Mesenchymal stem cell (in vitro differentiated cells and primary cell): ENCODE data around the gene SERPINB6.
"Not testable (repeated sequence)": the region's sequence is repeated elsewhere in the genome, so short reads cannot be mapped to it uniquely, and the experiment has no call there.

Experiments
- DNase-seq: peaks from one replicate; pipeline ENCODE4 v3.0.0-alpha.2; 2013
- H2AFZ ChIP-seq: one replicate; pipeline ENCODE4 v1.6.1; 2013; ENCODE audit warnings: low read depth, mild to moderate bottlenecking, control low read depth, inconsistent platforms, low read length, moderate library complexity
- H2AK5ac ChIP-seq: 2 replicates; pipeline ENCODE4 v1.6.1; 2013; ENCODE audit warnings: low read length, moderate library complexity, mild to moderate bottlenecking, inconsistent platforms; ENCODE audit not compliant: severe bottlenecking
- H2BK120ac ChIP-seq: one replicate; pipeline ENCODE4 v1.6.1; 2013; ENCODE audit warnings: low read depth, mild to moderate bottlenecking, inconsistent platforms, low read length, moderate library complexity
- H2BK12ac ChIP-seq, 2 experiments: one replicate each; pipeline ENCODE4 v1.6.1; 2013; ENCODE audit warnings: inconsistent platforms in 2 of 2, low read length in 2 of 2, mild to moderate bottlenecking in 2 of 2, moderate library complexity in 2 of 2, control low read depth in 1 of 2
- H2BK15ac ChIP-seq: one replicate; pipeline ENCODE4 v1.6.1; 2013; ENCODE audit warnings: mild to moderate bottlenecking, low read depth, inconsistent platforms; ENCODE audit not compliant: poor library complexity, severe bottlenecking
- H2BK5ac ChIP-seq: 2 replicates; pipeline ENCODE4 v1.6.1; 2013; ENCODE audit warnings: low read depth, mild to moderate bottlenecking, low read length, control low read depth, inconsistent platforms; ENCODE audit not compliant: poor library complexity, severe bottlenecking
- H3K14ac ChIP-seq, 2 experiments: one replicate each; pipeline ENCODE4 v1.6.1; 2013; ENCODE audit warnings: inconsistent platforms in 2 of 2, low read length in 2 of 2, control low read depth in 1 of 2, mild to moderate bottlenecking in 1 of 2, moderate library complexity in 1 of 2
- H3K18ac ChIP-seq, 2 experiments: one replicate each; pipeline ENCODE4 v1.6.1; 2013; ENCODE audit warnings: inconsistent platforms in 2 of 2, low read length in 2 of 2, control low read depth in 1 of 2, low read depth in 1 of 2, mild to moderate bottlenecking in 1 of 2
- H3K23ac ChIP-seq, 2 experiments: one replicate each; pipeline ENCODE4 v1.6.1; 2013; ENCODE audit warnings: inconsistent platforms in 2 of 2, low read length in 2 of 2, mild to moderate bottlenecking in 2 of 2, moderate library complexity in 2 of 2, control low read depth in 1 of 2
- H3K27ac ChIP-seq: 2 replicates; pipeline ENCODE4 v1.5.1; 2013; ENCODE audit warnings: mild to moderate bottlenecking, moderate library complexity, low read length, control low read depth, inconsistent platforms; ENCODE audit not compliant: poor library complexity, severe bottlenecking
- H3K27me3 ChIP-seq, 2 experiments: 2 replicates each; pipeline versions ENCODE4 v1.6.1 to v1.7.0; 2013; ENCODE audit warnings: low read length in 2 of 2, mild to moderate bottlenecking in 2 of 2, moderate library complexity in 2 of 2, control low read depth in 1 of 2, inconsistent platforms in 1 of 2; ENCODE audit not compliant: control insufficient read depth in 1 of 2, insufficient read depth in 1 of 2
- H3K36me3 ChIP-seq, 2 experiments: 2 replicates each; pipeline versions ENCODE4 v1.6.1 to v1.7.0; 2013; ENCODE audit warnings: low read length in 2 of 2, control low read depth in 1 of 2, inconsistent platforms in 1 of 2, low read depth in 1 of 2, mild to moderate bottlenecking in 1 of 2; ENCODE audit not compliant: insufficient read depth in 2 of 2, control insufficient read depth in 1 of 2
- H3K4ac ChIP-seq, 2 experiments: one replicate each; pipeline ENCODE4 v1.6.1; 2013; ENCODE audit warnings: inconsistent platforms in 2 of 2, low read length in 2 of 2, mild to moderate bottlenecking in 2 of 2, moderate library complexity in 2 of 2, control low read depth in 1 of 2, low read depth in 1 of 2
- H3K4me1 ChIP-seq: 2 replicates; pipeline ENCODE4 v1.6.1; 2013; ENCODE audit warnings: low read depth, low read length, control low read depth; ENCODE audit not compliant: control insufficient read depth, insufficient read depth
- H3K4me2 ChIP-seq: 2 replicates; pipeline ENCODE4 v1.6.1; 2013; ENCODE audit warnings: low read length, mild to moderate bottlenecking, inconsistent platforms; ENCODE audit not compliant: poor library complexity, severe bottlenecking
- H3K4me3 ChIP-seq, 2 experiments: 2 replicates each; pipeline versions ENCODE4 v1.5.1 to v1.7.0; 2013; ENCODE audit warnings: low read length in 2 of 2, mild to moderate bottlenecking in 2 of 2, control low read depth in 1 of 2, low read depth in 1 of 2; ENCODE audit not compliant: insufficient read depth in 1 of 2
- H3K79me1 ChIP-seq: replicated peaks from 2 replicates; pipeline ENCODE4 v1.6.1; 2013; ENCODE audit warnings: mild to moderate bottlenecking, control low read depth, low read length, inconsistent platforms; ENCODE audit not compliant: poor library complexity, severe bottlenecking
- H3K9ac ChIP-seq: 2 replicates; pipeline ENCODE4 v1.7.0; 2013; ENCODE audit warnings: mild to moderate bottlenecking, low read length, moderate library complexity
- H3K9me3 ChIP-seq: 2 replicates; pipeline ENCODE4 v1.7.0; 2013; ENCODE audit warnings: mild to moderate bottlenecking, low read length; ENCODE audit not compliant: control insufficient read depth
- H4K8ac ChIP-seq: one replicate; pipeline ENCODE4 v1.6.1; 2013; ENCODE audit warnings: inconsistent platforms, mild to moderate bottlenecking, low read length, moderate library complexity
- H4K91ac ChIP-seq: one replicate; pipeline ENCODE4 v1.6.1; 2013; ENCODE audit warnings: mild to moderate bottlenecking, low read length, inconsistent platforms
- WGBS: methylation state at CpG from one replicate; pipeline ENCODE4 v1.1.7; 2013; ENCODE audit warnings: mixed read lengths; 5-methylcytosine and 5-hydroxymethylcytosine counted together

The SERPINB6 gene

DNA sequence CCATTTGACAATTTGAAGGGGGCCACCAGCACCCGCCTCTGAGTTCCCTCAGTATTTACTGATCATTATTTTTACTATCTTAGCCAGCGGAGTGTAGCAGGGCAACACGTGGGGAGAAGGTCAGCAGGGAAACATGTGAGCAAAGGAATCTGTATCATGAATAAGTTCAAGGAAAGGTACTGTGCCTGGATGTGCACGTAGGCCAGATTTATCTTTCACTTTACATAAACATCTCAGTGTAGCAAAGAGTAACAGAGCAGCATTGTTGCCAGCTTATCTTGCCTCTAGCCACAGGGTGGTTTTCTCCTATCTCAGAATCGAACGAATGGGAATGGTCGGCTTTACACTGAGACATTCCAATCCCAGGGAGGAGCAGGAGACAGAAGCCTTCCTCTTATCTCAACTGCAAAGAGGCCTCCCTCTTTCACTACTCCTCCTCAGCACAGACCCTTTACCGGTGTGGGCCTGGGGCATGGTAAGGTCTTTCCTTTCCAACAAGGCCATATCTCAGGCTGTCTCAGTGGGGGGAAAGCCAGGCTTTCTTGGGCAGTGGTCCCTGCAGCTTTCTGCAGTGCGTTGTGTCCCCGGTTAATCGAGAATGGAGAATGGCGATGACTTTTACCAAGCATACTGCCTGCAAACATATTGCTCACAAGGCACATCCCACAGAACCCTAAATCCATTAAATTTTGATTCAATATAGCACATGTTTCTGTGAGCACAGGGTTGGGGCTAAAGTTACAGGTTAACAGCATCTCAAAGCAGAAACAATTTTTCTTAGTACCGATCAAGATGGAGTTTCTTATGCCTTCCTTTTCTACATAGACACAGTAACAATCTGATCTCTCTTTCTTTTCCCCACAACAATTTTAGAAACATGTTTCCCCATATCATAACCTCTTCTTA is 45.3 kb downstream of the SERPINB6 start:
- H3K27ac ChIP-seq, H3K4me3 ChIP-seq, H3K4me2 ChIP-seq, H4K91ac ChIP-seq, H3K14ac ChIP-seq, H3K79me1 ChIP-seq, H2BK15ac ChIP-seq, H3K9me3 ChIP-seq, H3K9ac ChIP-seq, H4K8ac ChIP-seq, H3K27me3 ChIP-seq, H2BK5ac ChIP-seq, H3K23ac ChIP-seq, H3K36me3 ChIP-seq, H2AK5ac ChIP-seq, H3K4ac ChIP-seq, H3K4me1 ChIP-seq, H2BK120ac ChIP-seq, H2BK12ac ChIP-seq: not testable (repeated sequence)
- WGBS: 23% methylated on average over 13 of the region's 13 CpGs
- H2AFZ ChIP-seq: peak overlapping the region; percentile 18
- peak overlapping the region in 1 of 2 experiments; percentile 33 for H3K18ac ChIP-seq
- peak; percentile 22 for DNase-seq

DNA sequence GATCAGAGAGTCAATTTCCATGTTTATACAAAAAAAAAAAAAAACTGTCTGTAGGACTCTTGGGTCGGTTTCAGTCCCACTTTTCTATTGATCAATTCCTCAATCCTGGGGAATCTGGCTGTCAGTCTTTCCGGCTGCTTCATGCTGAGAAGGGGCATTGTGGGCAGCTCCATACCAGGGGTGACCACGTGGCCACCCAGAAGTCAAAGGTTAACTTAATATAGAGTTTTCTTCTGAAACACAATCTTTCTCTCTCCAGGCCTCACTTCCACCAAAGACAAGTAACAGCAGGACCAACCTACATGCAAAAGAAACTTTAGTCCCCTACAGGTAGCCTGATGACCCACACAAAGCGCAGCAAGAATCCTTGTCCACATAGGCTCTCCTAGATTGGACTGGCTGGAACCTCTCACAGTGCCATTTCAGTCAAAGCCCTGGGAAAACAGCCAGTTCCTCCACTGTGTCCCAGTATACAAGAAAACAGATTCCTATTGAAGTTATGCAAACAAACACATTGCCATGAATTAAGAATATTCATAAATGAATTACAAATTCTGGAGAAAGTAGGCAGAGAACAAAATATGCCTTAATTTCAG is 49.7 kb downstream of the SERPINB6 start:
- Histone ChIP-seq H3K18ac (no peak overlapping the region), H2BK5ac (no peak overlapping the region), H2BK120ac (no peak overlapping the region), H2BK15ac (no peak overlapping the region), H3K4me1 (no peaks in the 10 kb centered on the region), H3K27ac (no peak overlapping the region), H3K4me2 (no peak overlapping the region), H3K23ac (no peak overlapping the region), H2AFZ (no peak overlapping the region), H3K14ac (no peak overlapping the region), H3K4me3 (no peak overlapping the region), H3K4ac (no peak overlapping the region), H3K9me3 (no peaks in the 10 kb centered on the region), H3K36me3 (no peaks in the 10 kb centered on the region), H4K91ac (no peak overlapping the region), H3K27me3 (peaks cover 0 to 19% of the 10 kb centered on the region in 2 experiments), H4K8ac (no peak overlapping the region), H2AK5ac (no peak overlapping the region), H3K79me1 (no peaks in the 10 kb centered on the region), H2BK12ac (no peak overlapping the region), H3K9ac (no peak overlapping the region)
- no peak for DNase-seq
- 90% methylated on average over 4 of the region's 4 CpGs for WGBS

DNA sequence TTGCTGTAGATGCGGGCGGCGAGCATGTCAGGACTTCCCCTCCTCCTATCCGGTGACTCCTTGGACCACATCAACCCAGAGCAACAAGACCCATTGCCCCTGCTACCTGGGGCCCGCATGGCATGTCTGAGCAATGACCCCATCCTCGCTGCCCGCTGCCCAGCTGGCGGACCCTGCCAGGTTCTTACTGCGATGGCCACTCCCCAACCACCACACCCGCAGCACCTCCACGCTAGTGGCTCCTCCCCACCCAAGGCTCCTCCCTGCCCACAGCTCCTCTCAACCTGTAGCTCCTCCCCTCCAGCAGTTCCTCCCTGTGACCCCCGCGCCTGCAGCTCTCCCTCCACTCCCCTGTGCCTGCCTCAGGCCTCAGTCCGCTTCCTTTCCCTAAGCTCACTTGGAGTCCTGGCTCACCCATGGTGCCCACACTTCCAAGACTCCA is 50.7 kb downstream of the SERPINB6 start:
- no peak overlapping the region for H3K27ac ChIP-seq
- H3K4me2 ChIP-seq: no peak overlapping the region
- no peak overlapping the region for H2BK15ac ChIP-seq
- no peak overlapping the region for H3K18ac ChIP-seq
- 94% methylated on average over 14 of the region's 14 CpGs for WGBS
- H3K4me1 ChIP-seq: no peaks in the 10 kb centered on the region
- no peaks in the 10 kb centered on the region for H3K79me1 ChIP-seq
- H4K91ac ChIP-seq: no peak overlapping the region
- H3K23ac ChIP-seq: no peak overlapping the region
- H2AK5ac ChIP-seq: no peak overlapping the region
- H3K14ac ChIP-seq: no peak overlapping the region
- no peak overlapping the region for H2BK12ac ChIP-seq
- DNase-seq: no peak
- H3K27me3 ChIP-seq: peaks cover 0 to 21% of the 10 kb centered on the region in 2 experiments
- H2BK5ac ChIP-seq: no peak overlapping the region
- no peak overlapping the region for H3K4me3 ChIP-seq
- H3K4ac ChIP-seq: no peak overlapping the region
- H4K8ac ChIP-seq: no peak overlapping the region
- H3K9me3 ChIP-seq: no peaks in the 10 kb centered on the region
- H2BK120ac ChIP-seq: no peak overlapping the region
- no peaks in the 10 kb centered on the region for H3K36me3 ChIP-seq
- H3K9ac ChIP-seq: no peak overlapping the region
- no peak overlapping the region for H2AFZ ChIP-seq

DNA sequence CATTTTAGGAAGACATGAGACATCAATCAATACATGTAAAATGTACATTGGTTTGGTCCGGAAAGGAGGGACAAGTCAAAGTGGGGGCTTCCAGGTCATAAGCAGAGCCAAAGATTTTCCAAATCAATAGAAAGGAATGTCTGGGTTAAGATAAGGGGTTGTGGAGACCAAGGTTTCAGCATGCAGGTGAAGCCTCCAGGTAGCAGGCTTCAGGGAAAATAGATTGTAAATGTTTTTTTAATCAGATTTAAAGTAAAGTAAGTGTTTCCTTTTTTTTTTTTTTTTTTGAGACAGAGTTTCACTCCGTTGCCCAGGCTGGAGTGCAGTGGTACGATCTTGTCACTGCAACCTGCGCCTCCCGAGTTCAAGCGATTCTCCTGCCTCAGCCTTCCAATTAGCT is 51.5 kb downstream of the SERPINB6 start:
- 72% methylated on average over 2 of the region's 6 CpGs for WGBS
- H3K23ac ChIP-seq: no peak overlapping the region

More for the DNA sequence above, 51.5 kb downstream of the SERPINB6 start:
- H3K4me2 ChIP-seq: no peak overlapping the region
- H3K4me1 ChIP-seq: no peaks in the 10 kb centered on the region
- no peak overlapping the region for H2BK12ac ChIP-seq
- H3K27ac ChIP-seq: no peak overlapping the region
- H4K8ac ChIP-seq: no peak overlapping the region
- DNase-seq: no peak
- no peak overlapping the region for H2BK5ac ChIP-seq
- H2BK120ac ChIP-seq: no peak overlapping the region
- H3K4me3 ChIP-seq: no peak overlapping the region
- H3K36me3 ChIP-seq: no peaks in the 10 kb centered on the region
- no peak overlapping the region for H2BK15ac ChIP-seq
- H3K14ac ChIP-seq: no peak overlapping the region
- H3K18ac ChIP-seq: no peak overlapping the region
- no peak overlapping the region for H4K91ac ChIP-seq
- no peak overlapping the region for H3K9ac ChIP-seq
- no peak overlapping the region for H3K4ac ChIP-seq
- H3K9me3 ChIP-seq: no peaks in the 10 kb centered on the region
- no peak overlapping the region for H2AK5ac ChIP-seq
- no peak overlapping the region for H2AFZ ChIP-seq
- no peaks in the 10 kb centered on the region for H3K79me1 ChIP-seq
- H3K27me3 ChIP-seq: peaks cover 0 to 21% of the 10 kb centered on the region in 2 experiments
